Measurements from ENCODE around the gene RRP12. TPM values are rescaled to one million over a fixed set of nuclear protein-coding genes. Genes with fewer than 3 reads are reported as not detected.
"Not testable (repeated sequence)": the region's sequence is repeated elsewhere in the genome, so short reads cannot be mapped to it uniquely, and the experiment has no call there.

The RRP12 gene
- total RNA-seq, 1 donor from 2014 or later = 25.8 TPM

DNA sequence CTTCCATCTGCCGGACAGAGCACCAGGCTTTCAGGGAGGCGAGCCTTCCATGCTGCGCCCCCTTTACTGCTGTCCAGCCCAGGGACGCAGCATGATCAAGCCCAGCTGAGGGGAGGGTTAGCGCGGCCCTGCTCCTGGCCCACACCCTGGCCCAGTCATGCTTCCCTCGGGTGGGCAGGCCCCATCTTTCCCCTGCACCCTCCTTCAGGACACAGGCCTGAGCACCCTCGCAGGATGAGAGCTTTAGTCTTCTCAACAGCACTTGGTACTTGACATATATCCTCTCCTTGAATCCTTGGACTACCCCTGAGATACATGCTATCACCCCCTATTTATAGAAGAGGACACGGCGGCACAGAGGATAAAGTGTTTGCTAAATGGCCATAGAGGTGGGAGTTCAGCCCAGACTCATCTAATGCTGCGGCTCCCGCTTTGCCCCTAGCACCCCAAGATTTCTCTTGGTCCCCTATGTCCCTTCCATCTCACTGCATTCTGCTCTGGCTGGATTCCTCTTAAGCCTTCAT, 34.0 kb downstream of the RRP12 start:
- no peak for ATAC-seq

DNA sequence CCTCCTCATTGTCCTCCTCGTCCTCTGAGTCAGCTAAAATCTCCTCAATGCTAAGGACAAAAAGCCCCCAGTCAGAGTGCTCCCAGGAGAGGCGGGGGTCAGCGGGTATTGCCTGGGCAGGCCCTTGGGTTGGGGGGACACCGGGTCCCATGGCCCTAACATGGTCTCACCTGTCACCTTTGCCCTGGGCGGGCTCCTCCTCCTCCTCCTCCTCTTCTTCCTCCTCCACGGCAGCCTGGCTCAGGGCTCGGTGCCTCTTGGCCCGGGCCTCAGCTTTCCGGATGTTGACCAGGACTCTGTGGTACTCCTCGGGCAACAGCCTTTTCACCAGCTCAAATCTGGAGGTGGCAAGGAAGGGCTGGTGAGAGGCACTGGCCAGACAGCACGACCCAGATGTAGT, 34.6 kb downstream of the RRP12 start:
- no peak for ATAC-seq

DNA sequence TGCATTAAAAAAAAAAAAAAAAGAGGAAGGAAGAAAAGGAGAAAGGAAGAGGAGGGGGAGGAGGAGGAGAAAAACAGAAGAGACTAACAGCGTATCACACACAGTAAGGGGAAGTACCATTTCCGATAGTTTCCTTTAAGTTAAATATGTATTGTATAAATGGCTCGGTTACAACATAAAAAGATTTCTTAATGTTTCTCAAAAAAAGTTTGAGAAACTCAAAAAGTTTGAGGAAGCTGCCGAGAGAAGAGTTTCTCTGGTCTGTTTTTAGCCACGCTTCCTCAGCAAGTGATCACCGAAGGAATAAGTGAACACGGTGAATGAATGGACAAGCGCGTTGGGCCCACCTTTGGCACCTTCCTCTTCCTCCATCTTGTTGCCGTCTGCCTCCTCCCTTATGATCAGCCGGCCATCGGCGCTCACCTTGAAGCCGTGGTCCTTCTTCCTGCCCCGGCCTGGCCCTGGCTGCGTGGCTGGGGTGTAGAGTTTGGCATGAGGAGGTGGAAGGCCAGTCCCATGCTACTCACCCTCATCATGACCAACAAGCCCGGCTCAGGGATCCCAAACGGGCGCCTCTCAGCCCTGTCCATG, 35.3 kb downstream of the RRP12 start:
- no peak for ATAC-seq

DNA sequence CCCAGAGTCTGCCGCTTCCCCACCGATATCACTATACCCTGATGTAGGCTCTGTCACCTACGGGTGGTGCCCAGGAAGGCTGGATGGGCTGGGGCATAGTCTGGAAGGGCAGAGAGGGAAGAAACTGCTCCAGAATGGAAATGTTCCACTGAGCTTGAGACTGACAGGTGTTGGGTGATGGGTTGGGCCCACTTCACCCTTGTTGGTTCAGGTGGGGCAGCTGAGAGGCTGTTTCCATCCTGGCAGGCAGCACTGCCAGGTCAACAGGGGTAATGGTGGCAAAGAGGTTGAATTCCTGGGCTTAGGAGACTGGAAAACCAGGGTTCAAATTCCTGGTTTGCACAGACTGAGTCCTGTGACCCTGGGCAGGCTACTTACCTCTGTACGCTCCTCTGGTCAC, 38.1 kb downstream of the RRP12 start:
- no peak for ATAC-seq

DNA sequence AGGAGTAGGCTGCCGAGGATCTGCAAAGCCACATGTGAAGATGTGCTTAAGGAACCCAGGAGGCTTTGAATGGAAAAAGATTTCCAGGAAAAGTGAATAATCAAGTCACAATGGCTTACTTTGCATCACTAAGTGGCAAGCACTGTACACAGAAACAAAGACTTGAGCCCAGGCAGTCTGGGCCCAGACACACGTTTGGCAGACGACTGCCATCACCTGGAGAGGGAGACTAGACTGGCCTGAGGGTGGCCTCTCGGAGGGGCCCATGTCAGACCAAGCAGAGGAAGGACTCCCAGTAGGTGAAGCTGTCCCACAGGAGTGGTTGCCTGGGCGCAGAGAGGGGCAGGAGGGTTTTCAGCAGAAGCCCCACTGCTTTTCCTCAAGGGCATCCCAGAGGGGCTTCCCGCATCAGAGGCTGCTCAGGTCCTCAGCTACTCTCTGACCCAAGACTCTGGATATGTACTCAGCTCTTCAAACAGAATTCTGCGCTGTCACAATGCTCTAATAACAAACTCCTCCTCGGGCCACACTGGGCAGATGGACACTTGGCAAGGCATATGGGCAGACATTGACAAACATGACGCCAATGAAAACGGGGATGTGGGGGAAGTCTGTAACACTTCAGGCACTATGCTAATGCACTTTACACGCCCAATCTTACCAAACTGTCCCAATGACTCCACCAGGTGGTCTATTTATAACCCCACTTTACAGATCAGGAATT, 38.7 kb downstream of the RRP12 start:
- ATAC-seq = no peak

DNA sequence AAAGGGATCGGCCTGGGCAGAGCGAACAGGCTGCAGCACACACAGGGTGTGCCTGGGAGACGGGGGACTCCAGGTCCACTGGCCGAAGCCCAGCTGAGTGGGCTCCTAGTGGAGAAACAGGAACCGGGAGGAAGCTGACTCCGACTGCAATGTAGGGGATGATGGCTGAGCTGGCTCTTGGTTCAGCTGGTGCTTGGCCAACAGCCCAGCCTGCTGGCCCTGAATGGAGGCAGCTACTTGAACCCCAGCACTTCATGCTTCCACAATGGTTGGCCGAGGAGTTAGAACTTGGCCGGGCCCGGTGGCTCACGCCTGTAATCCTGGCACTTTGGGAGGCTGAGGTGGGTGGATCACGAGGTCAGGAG, 39.6 kb downstream of the RRP12 start:
- ATAC-seq = no peak

DNA sequence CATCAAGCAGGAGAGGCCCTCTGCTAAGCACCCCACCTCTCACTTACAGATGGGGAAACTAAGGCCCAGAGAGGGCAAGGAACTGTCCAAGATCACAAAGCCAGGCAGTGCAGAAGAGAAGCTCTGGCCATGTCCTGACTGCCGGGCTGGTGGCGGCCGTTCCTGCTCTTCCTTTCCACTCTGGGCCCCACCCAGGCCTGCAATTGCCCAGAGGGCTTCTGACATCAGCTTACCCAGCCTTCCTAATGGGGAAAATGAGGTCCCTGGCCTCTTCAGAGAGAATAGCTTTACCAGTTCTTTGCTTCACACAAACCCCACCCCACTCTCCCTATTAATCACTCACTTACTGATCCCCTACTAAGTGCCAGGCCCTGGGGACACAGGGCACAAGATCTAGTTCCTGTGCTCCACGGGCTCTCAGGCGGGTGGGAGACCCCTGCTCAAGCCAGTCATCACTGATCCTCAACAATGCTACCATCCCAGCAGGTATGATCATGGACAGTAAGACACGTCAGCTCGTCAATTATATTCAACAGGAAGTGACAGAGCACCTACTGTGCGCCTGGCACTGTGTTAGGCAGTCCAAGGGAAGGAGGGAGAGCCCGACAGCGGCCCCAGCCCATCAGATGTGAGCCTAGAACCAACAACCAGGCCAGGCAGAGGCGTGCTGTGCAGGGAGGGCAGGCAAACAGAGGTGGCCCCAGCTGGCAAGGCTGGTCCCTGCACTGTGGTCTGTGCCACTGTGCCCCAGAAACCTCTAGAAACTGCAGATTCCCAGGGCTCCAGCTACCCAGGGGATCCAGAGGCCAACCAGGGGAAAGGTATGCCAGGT, 40.2 kb downstream of the RRP12 start:
- peak; percentile 64 for ATAC-seq

DNA sequence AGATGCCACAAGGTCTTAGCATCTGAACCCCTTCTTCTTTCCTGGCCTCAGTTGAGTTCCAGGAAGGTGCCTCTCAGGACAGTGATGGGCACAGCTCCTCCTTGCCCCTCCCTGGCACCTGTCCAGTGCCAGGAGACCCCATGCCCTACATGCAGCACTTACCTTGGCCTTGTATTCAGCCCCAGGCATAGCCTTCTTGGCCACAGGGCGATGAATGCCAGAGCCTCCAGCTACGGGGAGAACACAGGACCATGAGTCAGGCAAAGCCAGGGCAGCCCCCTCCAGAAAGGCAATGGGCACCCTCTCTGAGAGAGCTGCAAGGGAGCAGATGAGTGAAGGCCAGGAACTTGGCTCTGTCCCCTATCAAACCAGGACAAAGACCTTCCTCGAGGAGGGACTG, 42.4 kb downstream of the RRP12 start:
- no peak for ATAC-seq

DNA sequence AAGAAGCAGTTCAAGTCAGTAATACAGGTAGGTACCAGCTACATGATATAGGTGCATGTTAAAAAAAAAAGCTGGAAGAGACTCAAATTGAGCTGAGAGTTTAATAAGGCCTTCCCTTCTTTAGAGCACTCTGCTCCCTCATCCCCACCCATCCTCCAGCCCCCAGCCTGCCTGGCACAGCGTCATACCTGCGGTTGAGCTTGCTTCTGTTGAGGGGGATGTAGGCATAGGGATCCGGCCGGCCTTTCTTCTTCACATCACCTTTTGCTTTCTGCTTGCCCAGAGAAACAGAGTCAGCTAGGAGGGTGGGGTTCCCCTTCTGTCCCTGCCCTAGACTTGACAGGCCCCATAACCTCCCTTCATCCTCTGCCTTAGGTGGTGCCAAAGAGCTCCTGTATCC, 42.8 kb downstream of the RRP12 start:
- no peak for ATAC-seq

DNA sequence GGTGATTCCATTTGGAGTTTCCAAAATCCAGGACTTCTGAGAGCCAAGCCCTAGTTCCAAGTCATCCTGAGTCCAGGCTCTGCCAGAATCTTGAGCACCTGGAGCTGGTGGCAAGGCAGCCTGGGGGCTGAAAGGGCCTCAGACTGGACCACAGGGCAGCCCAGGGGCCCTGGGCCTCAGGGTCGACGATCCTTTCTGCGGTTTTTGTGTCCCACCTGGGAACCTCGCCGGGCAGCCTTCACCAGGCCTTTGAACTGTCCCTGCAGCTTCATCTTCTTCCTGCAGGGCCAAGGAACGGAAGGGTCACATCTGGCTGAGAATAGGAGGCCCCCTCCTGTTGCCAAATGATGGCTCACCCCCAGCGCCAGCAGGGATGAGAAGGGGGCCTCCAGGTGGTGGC, 44.2 kb downstream of the RRP12 start:
- ATAC-seq = no peak

DNA sequence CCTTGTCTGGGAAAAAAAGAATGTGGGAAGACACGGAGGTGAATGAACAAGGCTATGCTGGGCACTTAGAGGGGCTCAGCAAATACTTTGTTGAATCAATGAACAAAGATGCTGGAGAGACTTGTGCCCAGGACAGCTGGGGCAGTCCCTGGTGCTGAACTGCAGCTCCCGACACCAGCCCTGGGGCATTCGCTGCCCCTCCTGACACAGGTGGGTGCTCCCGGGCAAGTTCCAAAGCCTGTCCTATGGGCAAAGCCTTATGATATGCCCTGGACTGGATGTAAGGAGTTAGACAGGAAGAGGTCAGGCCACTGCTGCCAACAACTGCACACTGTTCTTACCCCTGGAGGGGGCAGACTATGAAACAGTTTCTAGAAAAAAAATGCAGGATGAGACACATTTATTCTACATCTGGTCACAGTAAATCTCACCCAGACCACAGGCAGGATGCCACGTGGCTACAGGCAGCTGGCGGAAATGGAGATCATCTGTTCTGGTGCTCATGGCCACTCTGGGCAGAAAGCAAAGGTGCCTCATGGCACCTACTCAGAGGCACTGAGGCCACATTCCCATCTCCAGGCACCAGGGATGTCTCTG, 44.7 kb downstream of the RRP12 start:
- no peak for ATAC-seq

DNA sequence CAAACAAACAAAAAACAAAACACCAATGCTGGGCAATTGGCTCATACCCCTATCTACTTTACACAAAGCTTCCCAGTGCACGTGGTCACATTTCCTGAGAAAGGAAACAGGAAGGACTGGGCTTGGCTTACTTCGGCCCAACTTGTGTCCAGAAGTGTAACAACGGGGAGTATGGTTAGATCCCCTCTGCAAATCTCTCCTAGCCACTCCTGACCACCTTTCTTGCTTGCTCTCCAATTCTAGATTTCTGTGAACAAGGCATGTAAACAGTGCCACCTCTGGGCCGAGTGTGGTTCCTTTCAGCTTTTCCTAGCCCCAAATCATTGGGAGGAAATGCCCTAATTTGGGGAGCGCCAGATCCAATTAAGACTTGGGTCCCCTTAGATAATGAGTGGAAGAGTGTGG, 45.6 kb downstream of the RRP12 start:
- ATAC-seq = no peak

DNA sequence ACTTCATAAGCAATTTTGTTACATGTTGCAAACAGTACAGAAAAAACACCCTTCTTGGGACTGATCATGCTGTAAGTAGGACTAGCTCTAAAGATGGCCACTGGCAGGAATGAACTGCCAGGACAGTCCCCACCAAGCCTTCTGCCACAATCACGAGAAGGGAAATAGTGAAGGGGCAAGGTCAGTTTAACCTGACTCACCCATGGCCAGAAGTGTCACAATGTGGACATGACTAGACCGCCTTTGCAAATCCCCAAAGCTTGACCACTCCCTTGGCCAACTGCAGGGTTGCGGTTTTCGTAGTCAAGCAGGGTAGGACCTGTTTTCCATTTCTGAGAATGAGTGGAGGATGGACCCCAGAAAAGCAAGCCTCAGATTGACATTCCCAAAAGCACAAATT, 47.2 kb downstream of the RRP12 start:
- ATAC-seq = peak; percentile 62

DNA sequence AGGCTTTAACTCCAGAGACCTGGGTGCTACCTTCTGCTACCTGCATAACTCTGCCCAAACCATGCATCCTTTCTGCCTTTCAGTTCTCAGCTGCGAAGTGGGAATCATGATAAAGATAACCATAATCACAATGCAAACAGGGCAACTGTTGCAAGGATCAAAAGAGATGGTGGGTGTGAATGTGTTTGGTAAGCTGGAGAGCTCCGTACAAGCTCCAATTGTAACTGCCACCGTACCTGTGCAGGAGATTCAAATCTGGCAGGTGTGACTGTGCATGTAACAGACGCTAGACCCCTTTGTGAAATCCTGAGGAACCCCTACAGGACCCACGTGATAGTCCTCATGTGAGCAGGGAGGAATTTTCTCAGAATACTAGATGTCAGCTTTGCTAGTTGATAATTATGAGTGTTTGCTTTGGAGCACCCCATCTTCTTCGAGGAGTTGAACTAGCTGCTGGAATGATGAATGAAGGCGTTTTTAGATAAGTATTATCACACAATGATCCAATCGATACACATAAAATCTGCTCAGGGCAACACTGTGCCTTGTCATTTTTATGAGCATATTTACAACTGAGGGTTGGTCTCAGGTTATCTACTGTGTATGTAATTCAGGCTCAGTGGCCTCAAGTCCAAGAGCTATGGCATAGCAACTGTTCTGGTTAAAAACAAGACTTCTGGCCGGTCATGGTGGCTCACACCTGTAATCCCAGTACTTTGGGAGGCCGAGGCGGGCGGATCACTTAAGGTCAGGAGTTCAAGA, 51.2 kb downstream of the RRP12 start:
- no peak for ATAC-seq

DNA sequence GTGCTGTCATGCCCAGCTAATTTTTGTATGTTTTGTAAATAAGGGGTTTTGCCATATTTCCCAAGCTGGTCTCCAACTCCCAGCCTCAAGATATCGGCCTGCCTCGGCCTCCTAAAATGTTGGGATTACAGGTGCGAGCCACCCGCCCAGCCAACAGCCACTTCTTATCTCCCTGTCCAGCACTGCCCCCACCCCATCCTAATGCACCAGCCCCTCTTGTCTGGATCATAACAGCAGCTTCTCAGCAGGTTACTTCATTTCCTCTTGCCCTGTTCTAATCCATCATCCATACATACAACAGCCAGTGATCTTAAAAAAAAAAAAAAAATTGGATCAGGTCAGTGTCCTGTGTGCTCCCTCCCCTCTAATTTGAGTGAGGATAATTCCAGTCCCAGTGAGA, 53.8 kb downstream of the RRP12 start:
- ATAC-seq = no peak

DNA sequence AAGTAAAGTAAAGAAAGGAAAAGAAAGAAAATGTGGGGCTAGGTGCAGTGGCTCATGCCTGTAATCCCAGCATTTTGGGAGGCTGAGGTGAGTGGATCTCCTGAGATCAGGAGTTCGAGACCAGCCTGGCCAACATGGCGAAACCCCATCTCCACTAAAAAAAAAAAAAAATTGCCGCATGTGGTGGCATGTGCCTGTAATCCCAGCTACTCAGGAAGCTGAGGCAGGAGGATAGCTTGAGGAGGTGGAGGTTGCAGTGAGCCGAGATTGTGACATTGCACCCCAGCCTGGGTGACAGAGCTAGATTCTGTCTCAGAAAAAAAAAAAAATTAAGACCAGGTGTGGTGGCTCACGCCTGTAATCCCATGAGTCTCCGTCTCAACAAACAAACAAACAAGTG, 57.5 kb downstream of the RRP12 start:
- not testable (repeated sequence) for ATAC-seq

DNA sequence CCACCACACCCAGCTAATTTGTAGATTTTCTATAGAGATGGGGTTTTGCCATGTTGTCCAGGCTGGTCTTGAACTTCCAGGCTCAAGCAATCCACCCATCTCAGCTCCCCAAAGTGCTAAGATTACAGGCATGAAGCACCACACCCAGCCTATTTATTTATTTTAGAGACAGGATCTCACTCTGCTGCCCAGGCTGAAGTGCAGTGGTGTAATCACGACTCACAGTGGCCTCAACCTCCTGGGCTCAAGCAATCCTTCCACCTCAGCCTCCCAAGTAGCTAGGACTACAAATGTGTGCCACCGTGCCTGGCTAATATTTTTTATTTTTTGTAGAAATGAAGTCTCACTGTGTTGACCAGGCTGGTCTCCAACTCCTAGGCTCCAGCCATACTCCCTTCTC, 59.7 kb downstream of the RRP12 start:
- no peak for ATAC-seq

DNA sequence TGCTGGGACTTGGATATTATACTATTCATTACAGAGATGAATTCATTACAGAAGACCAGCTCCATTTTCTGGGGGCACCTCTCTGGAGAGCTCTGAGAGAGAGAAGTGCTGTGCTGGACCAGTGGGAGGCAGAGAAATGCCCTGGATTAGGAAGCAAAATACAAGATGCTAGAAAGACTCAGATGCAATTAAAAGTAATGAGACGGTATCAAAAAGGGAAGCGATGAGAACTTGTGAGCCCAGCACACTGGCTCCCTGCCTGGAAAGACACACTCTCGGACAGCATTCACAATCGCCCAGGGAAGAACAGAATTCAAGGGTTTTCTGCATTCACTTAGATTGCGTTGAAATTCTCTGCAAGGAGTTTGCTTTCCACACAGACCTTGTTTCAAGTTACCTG, 63.1 kb downstream of the RRP12 start:
- no peak for ATAC-seq

DNA sequence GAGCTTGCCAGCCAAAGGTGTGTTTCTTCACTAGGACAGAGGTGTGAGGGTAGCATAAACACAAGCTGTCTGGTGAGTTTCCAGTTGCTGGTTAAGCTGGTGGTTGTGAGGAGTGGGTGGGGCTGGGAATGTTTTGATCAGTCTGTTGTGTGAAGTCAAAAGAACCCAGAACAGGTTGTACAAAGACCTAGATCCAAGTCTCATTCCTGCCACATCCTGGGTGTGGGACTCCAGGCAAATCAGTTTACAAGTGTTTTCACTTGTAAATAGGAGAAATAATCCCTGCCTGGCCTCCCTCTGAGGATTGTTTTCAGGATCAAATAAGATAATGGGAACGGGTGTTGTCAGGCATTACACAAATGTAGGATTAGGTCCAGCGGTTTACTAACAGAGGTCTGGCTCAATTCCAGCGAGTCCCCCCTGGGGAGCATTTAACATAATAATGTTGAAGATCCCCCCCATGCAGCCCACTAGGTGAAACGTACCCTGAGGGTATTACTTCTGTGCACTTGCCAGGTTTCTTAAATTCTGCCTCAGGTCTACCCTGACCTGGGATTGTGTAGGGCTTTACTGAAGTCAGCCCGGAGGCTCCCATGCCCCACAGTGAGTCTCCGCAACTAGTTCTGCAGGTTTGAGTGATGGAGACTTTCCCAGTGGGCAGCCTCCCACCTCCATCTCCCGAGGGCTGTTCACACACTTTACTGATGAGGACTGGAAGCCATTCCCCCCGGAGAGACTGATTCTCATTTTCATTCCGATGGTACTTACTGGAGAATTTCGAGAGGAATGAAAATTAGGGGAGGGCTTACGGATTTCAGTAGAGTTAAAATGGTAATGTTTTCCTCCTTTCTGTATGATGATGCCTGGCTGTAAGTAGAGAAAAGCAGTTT, 64.0 kb downstream of the RRP12 start:
- peak; percentile 64 for ATAC-seq

DNA sequence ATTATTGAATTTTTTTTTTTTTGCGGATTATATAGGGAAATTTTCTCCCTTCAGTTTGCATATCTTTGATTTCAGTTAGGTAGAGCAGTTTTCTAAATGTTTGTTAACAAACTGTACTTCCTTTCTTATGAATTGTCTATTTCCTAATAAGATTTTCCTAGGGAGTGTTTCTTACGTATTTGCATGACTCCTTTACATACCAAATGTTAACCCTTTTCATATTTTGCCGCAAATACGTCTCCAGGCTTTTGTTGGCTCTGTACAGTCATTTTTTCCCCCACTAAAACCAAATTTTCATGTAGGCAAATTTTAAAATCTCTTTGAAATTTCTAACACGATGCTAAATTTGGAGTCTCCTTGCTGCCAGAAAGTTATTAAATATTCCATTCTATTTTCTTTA, 64.7 kb downstream of the RRP12 start:
- no peak for ATAC-seq

DNA sequence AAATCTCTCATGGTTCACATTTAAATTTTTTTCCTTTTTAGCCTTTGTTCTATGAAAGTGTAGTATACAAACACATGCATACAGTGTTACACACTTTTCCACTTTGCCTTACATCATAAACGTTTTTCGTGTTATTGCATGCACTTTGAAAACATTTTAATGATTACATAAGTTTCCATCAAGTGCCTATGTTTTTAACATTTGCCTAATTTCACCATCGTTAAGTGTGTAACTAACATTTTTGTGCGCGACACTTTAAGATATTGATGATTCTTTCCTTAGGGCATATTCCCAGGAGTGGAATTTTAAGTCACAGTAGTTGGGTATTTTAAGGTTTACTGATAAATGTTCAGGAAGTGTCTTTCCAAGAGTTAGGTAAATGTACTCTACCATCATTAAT, 65.1 kb downstream of the RRP12 start:
- no peak for ATAC-seq

Data from esophagus mucosa (tissue), 1 donor.